ENCODE measurements around the gene HOXA5.

Gene HOXA5

DNA sequence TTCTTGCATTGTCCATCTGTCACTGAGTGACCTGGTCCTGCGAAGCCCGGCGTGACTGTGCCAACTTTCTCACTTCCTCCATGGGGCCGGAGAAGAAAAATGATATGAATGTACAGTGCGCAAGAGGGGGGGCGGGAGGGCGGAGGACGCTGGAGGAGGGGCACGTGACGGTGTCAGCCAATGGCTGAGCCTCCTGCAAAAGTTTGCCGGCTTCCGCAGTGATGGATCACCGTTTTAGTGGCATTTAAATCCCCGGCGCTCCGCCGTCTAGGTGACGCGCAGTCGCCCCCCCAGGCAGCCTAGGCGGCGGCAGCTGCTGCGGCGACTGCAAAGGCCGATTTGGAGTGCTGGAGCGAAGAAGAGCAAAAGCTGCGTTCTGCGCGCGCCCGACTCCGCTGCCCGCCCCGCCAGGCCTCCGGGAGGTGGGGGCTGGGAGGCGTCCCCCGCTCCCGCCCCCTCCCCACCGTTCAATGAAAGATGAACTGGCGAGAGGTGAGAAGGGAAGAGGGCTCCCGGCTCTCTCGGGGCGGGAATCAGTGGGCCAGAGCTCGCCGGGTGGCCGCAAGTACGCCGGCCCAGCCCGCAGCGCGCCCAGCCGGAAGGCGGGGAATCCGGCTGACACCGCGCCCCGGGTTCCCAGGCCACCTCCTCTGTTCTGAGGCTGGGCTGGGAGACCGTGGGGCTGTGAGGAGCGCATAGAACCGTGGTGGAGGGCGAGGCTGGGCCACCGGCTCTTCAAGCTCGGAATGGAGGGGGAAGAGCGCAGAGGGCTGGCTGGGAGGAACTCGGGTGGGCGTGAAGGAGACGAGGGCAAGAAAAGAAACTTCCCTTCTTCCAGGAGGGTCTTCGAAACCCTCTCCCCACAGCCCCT lies 47.3 kb downstream of the HOXA5 start, which contains the start of gene HOXA1:
HOXA1 (minus strand) TSS at position 104 of the 871 bp plus-strand sequence; CDS start at position 16, 88 bp downstream.
- POLR2A ChIA-PET = no interaction called here
- 0% methylated on average over 45 of the region's 68 CpGs for WGBS (ENCODE audit: insufficient coverage)
- DNase-seq = peak; percentile 87 to 93 (median 92)
- Histone ChIP-seq H3K27me3 (replicated peaks in 2 of 5; ENCODE audit: control insufficient read depth in 4 of 5, insufficient read depth in 5 of 5, low read length in 4 of 5) (peaks cover 30 to 98% (median 50%) of the 10 kb centered on the region in 5 experiments), H3K4me3 (ENCODE audit: control insufficient read depth in 1 of 7, extremely low read depth in 1 of 7, insufficient read depth in 4 of 7, low read depth in 2 of 7, low read length in 6 of 7) (peak within 1 kb of the TSS; percentile 57 to 82 (median 77)), H3K36me3 (ENCODE audit: control insufficient read depth in 4 of 4, insufficient read depth in 4 of 4, low read length in 3 of 4) (peaks cover 0 to 6% (median 1%) of the 10 kb centered on the region in 4 experiments), H3K27ac (ENCODE audit: insufficient read depth in 1 of 2, low read depth in 1 of 2, low read length in 2 of 2, poor library complexity in 1 of 2, severe bottlenecking in 2 of 2) (no peak within 1 kb of the TSS), H3K9me3 (ENCODE audit: control extremely low read depth in 1 of 5, control insufficient read depth in 4 of 5, insufficient read depth in 2 of 5, low read depth in 1 of 5, low read length in 4 of 5) (no peaks in the 10 kb centered on the region), H3K4me1 (ENCODE audit: control extremely low read depth in 1 of 4, control insufficient read depth in 4 of 4, insufficient read depth in 4 of 4, low read length in 3 of 4) (peaks cover 2 to 47% (median 37%) of the 10 kb centered on the region in 4 experiments)
- CTCF ChIA-PET = interaction anchor here (0.6 to 3.8 kb wide), 10 partner anchors 10 to 414 kb away, joined by 3 to 24 read pairs (median 4); partner anchors contain the start of genes HOXA5 and HOXA7

DNA sequence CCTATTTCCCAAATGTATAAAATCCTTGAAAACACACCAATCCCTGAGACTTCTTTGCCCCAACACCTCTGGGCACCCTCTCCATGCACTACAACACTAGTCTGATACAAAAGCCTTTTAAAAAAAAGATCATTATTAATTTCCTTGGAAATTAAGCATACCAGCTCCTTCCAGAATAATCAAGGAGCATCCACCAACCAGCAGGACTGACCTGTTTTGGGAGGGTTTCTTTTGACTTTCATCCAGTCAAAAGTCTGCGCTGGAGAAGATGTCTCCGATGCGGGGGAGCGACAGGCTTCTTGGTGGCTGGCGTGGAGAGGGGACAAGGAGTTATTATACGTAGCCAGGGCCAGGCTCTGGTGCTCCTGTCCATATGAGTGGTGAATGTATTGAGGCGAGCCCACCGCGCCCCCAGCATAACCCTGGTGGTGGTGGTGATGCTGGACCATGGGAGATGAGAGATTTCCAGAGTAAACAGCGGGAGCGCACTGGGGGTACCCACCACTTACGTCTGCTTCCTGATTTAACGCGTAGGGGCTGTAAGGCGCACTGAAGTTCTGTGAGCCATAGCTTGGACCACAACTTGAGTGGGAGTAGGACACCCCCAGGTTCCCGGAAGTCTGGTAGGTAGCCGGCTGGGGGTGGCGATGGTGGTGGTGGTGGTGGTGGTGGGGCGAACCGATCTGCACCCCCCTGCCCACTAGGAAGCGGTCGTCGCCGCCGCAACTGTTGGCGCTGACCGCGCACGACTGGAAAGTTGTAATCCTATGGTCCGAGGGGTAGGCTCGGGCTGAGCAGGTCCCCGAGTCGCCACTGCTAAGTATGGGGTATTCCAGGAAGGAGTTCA lies 48.2 kb downstream of the HOXA5 start:
- no peak overlapping the region for H3K27ac ChIP-seq (ENCODE audit: insufficient read depth in 1 of 2, low read depth in 1 of 2, low read length in 2 of 2, poor library complexity in 1 of 2, severe bottlenecking in 2 of 2)
- H3K27me3 ChIP-seq (replicated peaks in 2 of 5; ENCODE audit: control insufficient read depth in 4 of 5, insufficient read depth in 5 of 5, low read length in 4 of 5) = peaks cover 32 to 98% (median 51%) of the 10 kb centered on the region in 5 experiments
- peaks cover 2 to 47% (median 37%) of the 10 kb centered on the region in 4 experiments for H3K4me1 ChIP-seq (ENCODE audit: control extremely low read depth in 1 of 4, control insufficient read depth in 4 of 4, insufficient read depth in 4 of 4, low read length in 3 of 4)
- ChIA-PET POLR2A (interaction anchor here (0.6 kb wide), 2 partner anchors 571 to 992 kb away, joined by 3 read pairs; no protein-coding TSS in a partner anchor), CTCF (interaction anchor here (1.5 kb wide), 1 partner anchor 242 kb away, joined by 4 read pairs; no protein-coding TSS in a partner anchor)
- DNase-seq = peak in 2 of 3 donors; percentile 66 to 73
- peak overlapping the region in 6 of 7 experiments; percentile 23 to 82 (median 77) for H3K4me3 ChIP-seq (ENCODE audit: control insufficient read depth in 1 of 7, extremely low read depth in 1 of 7, insufficient read depth in 4 of 7, low read depth in 2 of 7, low read length in 6 of 7)
- no peaks in the 10 kb centered on the region for H3K9me3 ChIP-seq (ENCODE audit: control extremely low read depth in 1 of 5, control insufficient read depth in 4 of 5, insufficient read depth in 2 of 5, low read depth in 1 of 5, low read length in 4 of 5)
- peaks cover 0 to 2% (median 0%) of the 10 kb centered on the region in 4 experiments for H3K36me3 ChIP-seq (ENCODE audit: control insufficient read depth in 4 of 4, insufficient read depth in 4 of 4, low read length in 3 of 4)
- WGBS (ENCODE audit: insufficient coverage) = 4% methylated on average over 23 of the region's 33 CpGs

DNA sequence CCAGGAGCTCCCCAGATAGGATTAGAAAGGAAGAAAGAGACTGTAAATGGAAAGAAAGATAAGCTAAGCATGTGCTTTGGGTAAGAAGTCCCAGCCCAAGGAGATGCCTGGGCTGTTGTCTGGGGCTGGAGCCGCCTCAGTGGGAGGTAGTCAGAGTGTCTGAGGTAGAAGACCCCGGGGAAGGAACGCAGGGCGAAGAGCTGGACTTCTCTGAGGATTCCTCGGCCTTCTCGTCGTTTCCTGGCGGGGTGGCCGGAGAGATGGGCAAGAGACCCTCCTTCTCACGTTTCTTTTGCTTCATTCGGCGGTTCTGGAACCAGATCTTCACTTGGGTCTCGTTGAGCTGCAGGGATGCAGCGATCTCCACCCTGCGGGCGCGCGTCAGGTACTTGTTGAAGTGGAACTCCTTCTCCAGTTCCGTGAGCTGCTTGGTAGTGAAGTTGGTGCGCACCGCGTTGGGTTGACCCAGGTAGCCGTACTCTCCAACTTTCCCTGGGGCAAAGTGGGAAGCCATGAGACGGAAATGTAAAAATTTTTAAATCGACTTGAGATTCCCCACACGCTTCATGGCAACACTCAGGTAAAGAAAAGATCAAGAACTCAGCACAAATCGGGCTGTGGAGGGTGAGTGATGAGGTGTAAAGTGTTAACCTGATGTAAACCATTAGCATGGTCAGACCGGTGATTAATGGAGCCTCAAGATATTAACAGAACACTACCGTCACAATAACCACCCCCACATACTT lies 49.0 kb downstream of the HOXA5 start:
- peaks cover 0 to 2% (median 0%) of the 10 kb centered on the region in 5 experiments for H3K9me3 ChIP-seq (ENCODE audit: control extremely low read depth in 1 of 5, control insufficient read depth in 4 of 5, insufficient read depth in 2 of 5, low read depth in 1 of 5, low read length in 4 of 5)
- peaks cover 0 to 2% (median 0%) of the 10 kb centered on the region in 4 experiments for H3K36me3 ChIP-seq (ENCODE audit: control insufficient read depth in 4 of 4, insufficient read depth in 4 of 4, low read length in 3 of 4)
- peaks cover 2 to 47% (median 37%) of the 10 kb centered on the region in 4 experiments for H3K4me1 ChIP-seq (ENCODE audit: control extremely low read depth in 1 of 4, control insufficient read depth in 4 of 4, insufficient read depth in 4 of 4, low read length in 3 of 4)
- no peak overlapping the region for H3K27ac ChIP-seq (ENCODE audit: insufficient read depth in 1 of 2, low read depth in 1 of 2, low read length in 2 of 2, poor library complexity in 1 of 2, severe bottlenecking in 2 of 2)
- peaks cover 32 to 98% (median 55%) of the 10 kb centered on the region in 5 experiments for H3K27me3 ChIP-seq (replicated peaks in 2 of 5; ENCODE audit: control insufficient read depth in 4 of 5, insufficient read depth in 5 of 5, low read length in 4 of 5)
- CTCF ChIA-PET = interaction anchor here (0.9 to 1.8 kb wide), 4 partner anchors 10 to 241 kb away, joined by 3 to 5 read pairs (median 4); no protein-coding TSS in a partner anchor
- WGBS (ENCODE audit: insufficient coverage) = 37% methylated on average over 25 of the region's 29 CpGs
- H3K4me3 ChIP-seq (ENCODE audit: control insufficient read depth in 1 of 7, extremely low read depth in 1 of 7, insufficient read depth in 4 of 7, low read depth in 2 of 7, low read length in 6 of 7) = no peak overlapping the region
- POLR2A ChIA-PET = interaction anchor here (0.6 to 1.6 kb wide), 3 partner anchors 11 to 991 kb away, joined by 3 read pairs; no protein-coding TSS in a partner anchor
- no peak for DNase-seq

DNA sequence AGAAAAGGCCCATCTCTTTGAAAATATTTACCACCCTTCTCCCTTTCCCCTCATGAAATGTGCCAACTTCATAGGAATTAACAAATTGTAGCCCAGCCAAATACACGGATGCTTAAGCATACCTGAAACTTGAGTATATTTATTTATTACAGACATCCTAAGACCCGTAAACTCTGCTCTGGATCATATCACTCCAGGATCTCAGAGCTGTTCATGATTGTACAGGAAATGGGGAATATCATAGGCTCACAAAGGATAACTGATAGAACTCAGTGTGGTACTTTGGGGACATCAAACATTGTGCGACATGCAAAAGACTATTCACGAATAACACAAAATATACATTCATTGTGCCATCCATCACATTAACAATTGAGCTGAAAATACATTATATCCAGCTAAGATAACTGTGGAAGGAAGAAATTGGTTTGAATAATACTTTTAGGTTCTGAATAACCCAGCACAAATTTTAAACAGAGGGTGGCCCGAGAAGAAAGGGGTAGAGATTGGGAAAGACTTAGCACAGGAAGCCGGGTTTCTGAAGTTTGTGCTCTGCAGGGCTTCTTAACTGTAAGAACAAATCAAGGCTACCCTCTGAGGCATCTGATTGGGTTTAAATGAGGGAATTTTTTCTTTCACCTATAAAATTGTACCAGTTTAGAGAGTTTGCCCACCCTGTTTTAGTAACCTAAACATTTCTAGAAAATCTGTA lies 50.1 kb downstream of the HOXA5 start:
- ChIA-PET POLR2A (interaction anchor here (1.6 kb wide), 1 partner anchor 12 kb away, joined by 3 read pairs; no protein-coding TSS in a partner anchor), CTCF (interaction anchor here (0.9 to 1.8 kb wide), 3 partner anchors 11 to 12 kb away, joined by 3 to 5 read pairs (median 4); no protein-coding TSS in a partner anchor)
- 17% methylated on average over 2 of the region's 6 CpGs for WGBS (ENCODE audit: insufficient coverage)
- Histone ChIP-seq H3K4me1 (ENCODE audit: control extremely low read depth in 1 of 4, control insufficient read depth in 4 of 4, insufficient read depth in 4 of 4, low read length in 3 of 4) (peaks cover 0 to 48% (median 31%) of the 10 kb centered on the region in 4 experiments), H3K27me3 (replicated peaks in 2 of 5; ENCODE audit: control insufficient read depth in 4 of 5, insufficient read depth in 5 of 5, low read length in 4 of 5) (peaks cover 37 to 98% (median 65%) of the 10 kb centered on the region in 5 experiments), H3K4me3 (ENCODE audit: control insufficient read depth in 1 of 7, extremely low read depth in 1 of 7, insufficient read depth in 4 of 7, low read depth in 2 of 7, low read length in 6 of 7) (no peak overlapping the region), H3K36me3 (ENCODE audit: control insufficient read depth in 4 of 4, insufficient read depth in 4 of 4, low read length in 3 of 4) (no peaks in the 10 kb centered on the region), H3K9me3 (ENCODE audit: control extremely low read depth in 1 of 5, control insufficient read depth in 4 of 5, insufficient read depth in 2 of 5, low read depth in 1 of 5, low read length in 4 of 5) (peaks cover 0 to 2% (median 0%) of the 10 kb centered on the region in 5 experiments), H3K27ac (ENCODE audit: insufficient read depth in 1 of 2, low read depth in 1 of 2, low read length in 2 of 2, poor library complexity in 1 of 2, severe bottlenecking in 2 of 2) (no peak overlapping the region)
- no peak for DNase-seq

DNA sequence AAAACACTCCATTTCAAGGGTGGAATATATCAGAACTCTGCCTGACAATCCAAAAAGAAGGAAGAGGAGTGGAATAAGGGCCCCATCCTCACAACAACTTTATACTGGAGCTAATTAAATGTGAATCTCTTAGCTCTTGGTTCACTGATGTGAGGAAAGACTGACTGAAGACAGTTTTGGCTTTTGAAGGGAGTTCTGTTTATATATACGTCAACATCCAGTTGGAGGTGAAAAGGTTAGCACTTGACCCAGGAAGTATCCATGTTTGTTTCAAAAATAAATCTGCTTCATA lies 50.7 kb downstream of the HOXA5 start:
- H3K4me3 ChIP-seq (ENCODE audit: control insufficient read depth in 1 of 7, extremely low read depth in 1 of 7, insufficient read depth in 4 of 7, low read depth in 2 of 7, low read length in 6 of 7) = no peak overlapping the region
- peaks cover 0 to 2% (median 0%) of the 10 kb centered on the region in 5 experiments for H3K9me3 ChIP-seq (ENCODE audit: control extremely low read depth in 1 of 5, control insufficient read depth in 4 of 5, insufficient read depth in 2 of 5, low read depth in 1 of 5, low read length in 4 of 5)
- ChIA-PET POLR2A (interaction anchor here (0.6 kb wide), 1 partner anchor 19 kb away, joined by 5 read pairs; no protein-coding TSS in a partner anchor), CTCF (interaction anchor here (0.6 to 1.8 kb wide), 2 partner anchors 11 to 415 kb away, joined by 3 to 5 read pairs; no protein-coding TSS in a partner anchor)
- no peak overlapping the region for H3K27ac ChIP-seq (ENCODE audit: insufficient read depth in 1 of 2, low read depth in 1 of 2, low read length in 2 of 2, poor library complexity in 1 of 2, severe bottlenecking in 2 of 2)
- no CpG with 5 or more reads among the region's 1 CpG for WGBS (ENCODE audit: insufficient coverage)
- no peaks in the 10 kb centered on the region for H3K36me3 ChIP-seq (ENCODE audit: control insufficient read depth in 4 of 4, insufficient read depth in 4 of 4, low read length in 3 of 4)
- H3K27me3 ChIP-seq (replicated peaks in 2 of 5; ENCODE audit: control insufficient read depth in 4 of 5, insufficient read depth in 5 of 5, low read length in 4 of 5) = peaks cover 39 to 98% (median 63%) of the 10 kb centered on the region in 5 experiments
- no peak for DNase-seq
- H3K4me1 ChIP-seq (ENCODE audit: control extremely low read depth in 1 of 4, control insufficient read depth in 4 of 4, insufficient read depth in 4 of 4, low read length in 3 of 4) = peaks cover 0 to 48% (median 30%) of the 10 kb centered on the region in 4 experiments
